A549 (cell line): Measurements from ENCODE around the gene TKTL1. TPM values are rescaled to one million over a fixed set of nuclear protein-coding genes. Genes with fewer than 3 reads are reported as not detected.
A peak's percentile ranks its signal among the peaks of the same experiment; 100 is the strongest.
"Not testable (repeated sequence)": the region's sequence is repeated elsewhere in the genome, so short reads cannot be mapped to it uniquely, and the experiment has no call there.

Source experiments
- ATAC-seq, 2 experiments: fragments of 200-7000 bp in 1 of 2; fragments of >200 bp in 1 of 2; cut with Nextera tagmentation in 1 of 2; cut with Tn5 transposase in 1 of 2; 3 replicates each; pipeline versions ENCODE4 v1.8.0 to v1.9.1; 2018 to 2020; ENCODE audit warnings: mild to moderate bottlenecking in 1 of 2, moderate library complexity in 1 of 2
- CTCF ChIA-PET: fragments of 300-600 bp; sonication (Branson Sonifier 250); formaldehyde crosslinking; extraction: SDS; loops from one replicate; lab custom pipeline; 2021; ENCODE audit warnings: antibody characterized with exemption, inconsistent platforms; lab: Yijun Ruan, JAX
- POLR2A ChIA-PET: fragments of 350-600 bp; formaldehyde crosslinking; extraction: SDS; loops from one replicate; lab custom pipeline; 2021; ENCODE audit warnings: antibody characterized with exemption, inconsistent platforms; lab: Yijun Ruan, JAX
- DNase-seq, 2 experiments: peaks; one replicate each; pipeline versions ENCODE4 v3.0.0 to v3.0.0-alpha.2; 2011 to 2016; ENCODE audit warnings: low read depth in 1 of 2, low spot score in 1 of 2
- FAIRE-seq: peaks from 2 replicates; lab custom pipeline; 2011; peaks lifted over from hg19 to GRCh38; lab: Jason Lieb, UNC
- H3K27ac ChIP-seq, 2 experiments: fragments of >200 bp; sonication (Bioruptor Twin); formaldehyde crosslinking; 3 replicates each; pipeline ENCODE4 v1.5.1; 2016 to 2017
- H3K4me1 ChIP-seq: fragments of >200 bp; sonication (Bioruptor Twin); formaldehyde crosslinking; 3 replicates; pipeline ENCODE4 v1.6.1; 2016
- H3K4me2 ChIP-seq: fragments of >200 bp; sonication (Bioruptor Twin); formaldehyde crosslinking; 3 replicates; pipeline ENCODE4 v1.6.1; 2016
- H3K4me3 ChIP-seq: fragments of >200 bp; sonication (Bioruptor Twin); formaldehyde crosslinking; 3 replicates; pipeline ENCODE4 v1.5.1; 2016
- H3K9me3 ChIP-seq: fragments of >200 bp; sonication (Bioruptor Twin); formaldehyde crosslinking; 3 replicates; pipeline ENCODE4 v1.6.1; 2016
- ATOH8 ChIP-seq: fragments of 250-450 bp; sonication (Bioruptor Pico); IDR thresholded peaks from 2 replicates; pipeline ENCODE4 v1.5.0; 2020; ENCODE audit warnings: low read depth, mild to moderate bottlenecking, moderate library complexity
- BCL3 ChIP-seq: fragments of >200 bp; sonication (Bioruptor Twin); formaldehyde crosslinking; IDR thresholded peaks from 3 replicates; pipeline ENCODE4 v1.6.1; 2016
- BHLHE40 ChIP-seq: IDR thresholded peaks from 2 replicates; pipeline ENCODE4 v1.6.1; 2012; ENCODE audit warnings: low read depth, low read length, inconsistent platforms
- CHD4 ChIP-seq: fragments of 200-600 bp; sonication (generic); IDR thresholded peaks from 2 replicates; pipeline ENCODE4 v1.6.1; 2016; ENCODE audit warnings: antibody characterized with exemption, mild to moderate bottlenecking, borderline replicate concordance
- FOSB ChIP-seq: fragments of 250-450 bp; sonication (Bioruptor Pico); IDR thresholded peaks from 2 replicates; pipeline ENCODE4 v1.5.0; 2020; ENCODE audit warnings: mild to moderate bottlenecking, moderate library complexity
- HDAC2 ChIP-seq: fragments of 200-600 bp; sonication (generic); IDR thresholded peaks from 2 replicates; pipeline ENCODE4 v1.6.1; 2016
- HOXA7 ChIP-seq: fragments of 250-450 bp; sonication (Bioruptor Pico); IDR thresholded peaks from 2 replicates; pipeline ENCODE4 v1.5.0; 2020; ENCODE audit warnings: mild to moderate bottlenecking, moderate library complexity
- NFE2L2 ChIP-seq: fragments of 150-350 bp; conservative IDR thresholded peaks from 2 replicates; pipeline ENCODE4 v1.6.1; 2014; ENCODE audit warnings: low read length
- PHF8 ChIP-seq: fragments of 200-600 bp; sonication (generic); IDR thresholded peaks from 2 replicates; pipeline ENCODE4 v1.6.1; 2016; ENCODE audit warnings: low read depth, mild to moderate bottlenecking, antibody characterized with exemption, moderate library complexity, borderline replicate concordance
- RFX5 ChIP-seq: fragments of 450-650 bp; IDR thresholded peaks from 2 replicates; pipeline ENCODE4 v1.7.1; 2014; ENCODE audit warnings: antibody characterized with exemption, mild to moderate bottlenecking, moderate library complexity
- SMC3 ChIP-seq: fragments of >200 bp; sonication (Bioruptor Twin); formaldehyde crosslinking; IDR thresholded peaks from 3 replicates; pipeline ENCODE4 v1.6.1; 2018; ENCODE audit warnings: inconsistent platforms
- TFCP2L1 ChIP-seq: fragments of 250-450 bp; sonication (Bioruptor Pico); IDR thresholded peaks from 2 replicates; pipeline ENCODE4 v1.5.0; 2021; ENCODE audit warnings: mild to moderate bottlenecking
- TP53 ChIP-seq: fragments of 250-450 bp; sonication (Bioruptor Pico); IDR thresholded peaks from 2 replicates; pipeline ENCODE4 v1.5.0; 2021; ENCODE audit warnings: mild to moderate bottlenecking, moderate library complexity
- ZFP36 ChIP-seq: fragments of 450-650 bp; IDR thresholded peaks from 2 replicates; pipeline ENCODE4 v1.6.1; 2014; ENCODE audit warnings: borderline replicate concordance; ENCODE audit not compliant: partially characterized antibody
- ZSCAN20 ChIP-seq: fragments of 250-450 bp; sonication (Bioruptor Pico); IDR thresholded peaks from 2 replicates; pipeline ENCODE4 v1.8.0; 2022; ENCODE audit warnings: mild to moderate bottlenecking, moderate library complexity
- WGBS: methylation state at CpG from one replicate; pipeline ENCODE4 v1.1.6; 2017; ENCODE audit errors: missing lambda C conversion rate; 5-methylcytosine and 5-hydroxymethylcytosine counted together
- polyA plus RNA-seq, 4 experiments: library from polyadenylated mRNA; depleted of rRNA in 3 of 4; stranded (reverse); fragments of >200 nt; fragmentation: RNase III in 1 of 4; extraction: RNeasy Plus Mini Kit Qiagen cat#74134 plus additional on column Dnase treatment in 1 of 4; gene quantifications; 2 replicates in 3 of 4; 3 replicates in 1 of 4; pipeline ENCODE4 v1.2.3, GENCODE V29; 2011 to 2017
- TF ChIP-seq, protein P1 (sequence below): fragments of 200-600 bp; sonication (generic); IDR thresholded peaks from 2 replicates; pipeline ENCODE4 v1.6.1; 2016; ENCODE audit warnings: antibody characterized with exemption, mild to moderate bottlenecking, moderate library complexity
- TF ChIP-seq, protein P2 (sequence below): fragments of >200 bp; sonication (Bioruptor Twin); formaldehyde crosslinking; IDR thresholded peaks from 2 replicates; pipeline ENCODE4 v1.6.1; 2016

The TKTL1 gene
- polyA plus RNA-seq, 2 of the 4 experiments (the other 2 are of a cell fraction): 0.14 TPM; not detected in 1

DNA sequence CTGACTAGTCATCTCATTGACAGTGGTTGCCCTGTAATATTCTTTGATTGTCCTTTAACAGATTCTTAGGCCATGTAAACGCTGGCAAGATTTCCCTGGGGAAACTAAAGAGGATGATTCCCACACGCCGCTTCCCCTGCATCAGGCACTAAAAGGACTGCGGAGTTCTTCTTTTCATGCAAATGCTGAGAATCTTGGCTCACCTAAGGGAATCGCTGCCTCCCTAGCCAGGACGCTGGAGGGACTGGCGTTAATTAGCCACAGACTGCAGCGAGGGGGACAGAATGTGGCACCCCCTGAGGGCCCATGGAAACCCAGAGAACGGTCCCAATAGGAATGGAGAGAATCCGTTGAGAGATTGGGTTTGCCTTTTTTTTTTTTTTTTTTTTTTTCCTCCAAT lies 9.2 kb upstream of the TKTL1 start:
- H3K27ac ChIP-seq, H3K4me3 ChIP-seq, H3K4me1 ChIP-seq, DNase-seq, H3K4me2 ChIP-seq, H3K9me3 ChIP-seq, FAIRE-seq, POLR2A ChIA-PET, ATAC-seq, CTCF ChIA-PET: not testable (repeated sequence)
- no CpG with 5 or more reads among the region's 10 CpGs for WGBS

DNA sequence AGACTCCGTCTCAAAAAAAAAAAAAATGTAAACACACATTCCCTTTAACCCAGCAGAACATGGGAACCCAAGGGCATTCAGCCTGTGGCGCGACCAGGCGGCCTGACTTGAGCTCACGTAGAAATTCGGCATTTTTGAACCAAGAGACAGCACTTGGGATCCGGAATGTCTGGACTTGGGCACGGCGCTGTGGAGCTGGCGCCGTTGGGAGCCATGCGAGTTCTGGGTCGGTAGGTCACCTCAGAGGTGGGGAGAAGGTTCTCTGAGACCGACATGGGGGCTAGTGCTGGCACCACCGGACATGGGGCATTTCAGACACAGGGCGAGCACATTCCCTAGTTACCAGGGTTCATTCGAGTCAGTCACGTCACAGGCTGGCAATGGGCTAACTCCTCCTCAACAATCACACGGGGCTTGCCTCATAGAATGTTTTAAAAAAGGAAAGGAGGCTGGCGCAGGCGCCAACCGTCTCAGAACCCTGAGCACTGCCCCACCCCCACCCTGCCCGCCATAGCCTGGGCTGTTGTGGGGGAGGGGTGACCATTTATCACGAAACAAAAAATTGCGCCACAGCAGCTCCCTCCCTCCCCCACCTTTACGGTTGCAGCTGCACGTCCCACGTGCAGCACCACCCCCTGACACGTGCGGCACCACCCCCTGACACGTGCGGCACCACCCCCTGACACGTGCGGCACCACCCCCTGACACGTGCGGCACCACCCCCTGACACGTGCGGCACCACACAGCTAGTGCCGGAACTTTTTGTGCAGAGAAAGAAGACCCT lies 612 bp upstream of the TKTL1 start, which contains the start of gene TEX28:
TSS of gene TEX28 (minus strand) at position 334 of the 784 bp plus-strand sequence. CDS start 3,007 bp downstream, outside the sequence.
- no peak within 1 kb of the TSS for H3K27ac ChIP-seq
- WGBS: 79% methylated on average over 12 of the region's 39 CpGs
- ATAC-seq (no peak), DNase-seq (no peak), FAIRE-seq (no peak)
- CTCF ChIA-PET: interaction anchor here (0.6 kb wide), 1 partner anchor 1121 kb away, joined by 3 read pairs; no protein-coding TSS in a partner anchor
- POLR2A ChIA-PET: no interaction called here
- TF ChIP-seq FOSB (CRISPR knock-in tag) (no peak), SMC3 (no peak), ZFP36 (no peak), ZSCAN20 (CRISPR knock-in tag) (no peak), BCL3 (no peak), TP53 (CRISPR knock-in tag) (no peak), TFCP2L1 (CRISPR knock-in tag) (no peak), HDAC2 (no peak), ATOH8 (CRISPR knock-in tag) (no peak), PHF8 (no peak)
- TF ChIP-seq, protein P1, sequence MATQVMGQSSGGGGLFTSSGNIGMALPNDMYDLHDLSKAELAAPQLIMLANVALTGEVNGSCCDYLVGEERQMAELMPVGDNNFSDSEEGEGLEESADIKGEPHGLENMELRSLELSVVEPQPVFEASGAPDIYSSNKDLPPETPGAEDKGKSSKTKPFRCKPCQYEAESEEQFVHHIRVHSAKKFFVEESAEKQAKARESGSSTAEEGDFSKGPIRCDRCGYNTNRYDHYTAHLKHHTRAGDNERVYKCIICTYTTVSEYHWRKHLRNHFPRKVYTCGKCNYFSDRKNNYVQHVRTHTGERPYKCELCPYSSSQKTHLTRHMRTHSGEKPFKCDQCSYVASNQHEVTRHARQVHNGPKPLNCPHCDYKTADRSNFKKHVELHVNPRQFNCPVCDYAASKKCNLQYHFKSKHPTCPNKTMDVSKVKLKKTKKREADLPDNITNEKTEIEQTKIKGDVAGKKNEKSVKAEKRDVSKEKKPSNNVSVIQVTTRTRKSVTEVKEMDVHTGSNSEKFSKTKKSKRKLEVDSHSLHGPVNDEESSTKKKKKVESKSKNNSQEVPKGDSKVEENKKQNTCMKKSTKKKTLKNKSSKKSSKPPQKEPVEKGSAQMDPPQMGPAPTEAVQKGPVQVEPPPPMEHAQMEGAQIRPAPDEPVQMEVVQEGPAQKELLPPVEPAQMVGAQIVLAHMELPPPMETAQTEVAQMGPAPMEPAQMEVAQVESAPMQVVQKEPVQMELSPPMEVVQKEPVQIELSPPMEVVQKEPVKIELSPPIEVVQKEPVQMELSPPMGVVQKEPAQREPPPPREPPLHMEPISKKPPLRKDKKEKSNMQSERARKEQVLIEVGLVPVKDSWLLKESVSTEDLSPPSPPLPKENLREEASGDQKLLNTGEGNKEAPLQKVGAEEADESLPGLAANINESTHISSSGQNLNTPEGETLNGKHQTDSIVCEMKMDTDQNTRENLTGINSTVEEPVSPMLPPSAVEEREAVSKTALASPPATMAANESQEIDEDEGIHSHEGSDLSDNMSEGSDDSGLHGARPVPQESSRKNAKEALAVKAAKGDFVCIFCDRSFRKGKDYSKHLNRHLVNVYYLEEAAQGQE: no peak
- TF ChIP-seq, protein P2, sequence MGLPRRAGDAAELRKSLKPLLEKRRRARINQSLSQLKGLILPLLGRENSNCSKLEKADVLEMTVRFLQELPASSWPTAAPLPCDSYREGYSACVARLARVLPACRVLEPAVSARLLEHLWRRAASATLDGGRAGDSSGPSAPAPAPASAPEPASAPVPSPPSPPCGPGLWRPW: no peak
- no peak within 1 kb of the TSS for H3K4me3 ChIP-seq
- no peaks in the 10 kb centered on the region for H3K9me3 ChIP-seq
- no peak within 1 kb of the TSS for H3K4me2 ChIP-seq
- H3K4me1 ChIP-seq: no peaks in the 10 kb centered on the region

GRCh38 chrX:154296731-154297130 lies 1.1 kb downstream of the TKTL1 start:
- 73% methylated on average over 18 of the region's 18 CpGs for WGBS
- ATAC-seq (no peak), FAIRE-seq (peak; percentile 79), DNase-seq (no peak)
- Histone ChIP-seq H3K4me1 (no peaks in the 10 kb centered on the region), H3K4me2 (no peak overlapping the region), H3K27ac (no peak overlapping the region), H3K9me3 (no peaks in the 10 kb centered on the region), H3K4me3 (no peak overlapping the region)
- ChIA-PET CTCF (interaction anchor here (1.2 to 4.5 kb wide), 2 partner anchors 12 to 16 kb away, joined by 3 to 31 read pairs; no protein-coding TSS in a partner anchor), POLR2A (no interaction called here)
- TF ChIP-seq RFX5 (no peak), NFE2L2 (no peak), HOXA7 (no peak), BHLHE40 (no peak), CHD4 (no peak)
